Gastrocnemius medialis (tissue), 4 donors: Measurements from ENCODE around the gene GPATCH1. TPM values are rescaled to one million over a fixed set of nuclear protein-coding genes. Genes with fewer than 3 reads are reported as not detected.
A peak's percentile ranks its signal among the peaks of the same experiment; 100 is the strongest.

Experiments used
- ATAC-seq, 2 donors: fragments of 150-250 bp; one replicate each; pipeline ENCODE4 v1.9.1; 2016
- DNase-seq, 2 donors: peaks; one replicate each; pipeline ENCODE4 v3.0.0-alpha.2; 2019
- H3K27ac ChIP-seq, 4 donors: fragments of 200-600 bp; sonication (generic); 1 replicate in 1 of 4; 2 replicates in 3 of 4; pipeline ENCODE4 v1.5.1; 2016 to 2018; ENCODE audit warnings: mild to moderate bottlenecking in 2 of 4, moderate library complexity in 1 of 4
- H3K27me3 ChIP-seq, 3 donors: fragments of 200-600 bp; sonication (generic) in 2 of 3; 1 replicate in 1 of 3; 2 replicates in 2 of 3; pipeline versions ENCODE4 v1.5.1 to v1.6.0; 2016 to 2019; ENCODE audit warnings: mild to moderate bottlenecking in 1 of 3, moderate library complexity in 1 of 3
- H3K36me3 ChIP-seq, 2 donors: fragments of 200-600 bp; sonication (generic) in 1 of 2; one replicate each; pipeline ENCODE4 v1.5.1; 2017 to 2018
- H3K4me1 ChIP-seq, 2 donors: fragments of 200-600 bp; sonication (generic) in 1 of 2; one replicate each; pipeline ENCODE4 v1.5.1; 2016 to 2017; ENCODE audit warnings: mild to moderate bottlenecking in 2 of 2
- H3K4me3 ChIP-seq, 4 donors: fragments of 200-600 bp; sonication (generic) in 3 of 4; 1 replicate in 1 of 4; 2 replicates in 3 of 4; pipeline ENCODE4 v1.5.1; 2016 to 2019; ENCODE audit warnings: mild to moderate bottlenecking in 2 of 4
- H3K9me3 ChIP-seq, 3 donors: fragments of 200-600 bp; sonication (generic) in 2 of 3; 1 replicate in 1 of 3; 2 replicates in 2 of 3; pipeline ENCODE4 v1.5.1; 2016 to 2019
- CTCF ChIP-seq, 5 experiments: fragments of 450-650 bp in 3 of 5; fragments of 200-600 bp in 2 of 5; sonication (generic) in 2 of 5; IDR thresholded peaks in 4 of 5; conservative IDR thresholded peaks in 1 of 5; 1 replicate in 4 of 5; 2 replicates in 1 of 5; pipeline ENCODE4 v1.5.1; 2016 to 2019; ENCODE audit warnings: antibody characterized with exemption in 5 of 5, mild to moderate bottlenecking in 3 of 5, moderate library complexity in 3 of 5
- POLR2A ChIP-seq, 2 donors: fragments of 450-650 bp; IDR thresholded peaks; one replicate each; pipeline ENCODE4 v1.6.1; 2017; ENCODE audit warnings: antibody characterized with exemption in 2 of 2, mild to moderate bottlenecking in 2 of 2, moderate library complexity in 2 of 2
- in situ Hi-C, 4 donors: fragments of 200-750 bp; cut with MboI; loops; one replicate each; pipeline versions ENCODE4 v1.15.0 to v1.8.0; 2017; ENCODE audit warnings: low sequenced_read_pairs in 4 of 4
- intact Hi-C: fragments of 100-400 bp; cut with DNase I; formaldehyde crosslinking; loops from one replicate; pipeline ENCODE4 v1.15.1; 2023; ENCODE audit warnings: low total_unique reads
- total RNA-seq, 4 donors: library from RNA; depleted of rRNA; stranded (reverse); fragments of >200 nt; gene quantifications; one replicate each; pipeline versions ENCODE4 v1.1.0 to v1.2.3, GENCODE V29; 2016

Gene GPATCH1
- total RNA-seq, 4 donors from 2014 or later: 2.2 to 5.3 (median 4.6) TPM

GRCh38 chr19:33089010-33089409 is 8.0 kb downstream of the GPATCH1 start:
- DNase-seq (no peak), ATAC-seq (no peak)
- H3K4me1 ChIP-seq: peaks cover 8 to 16% of the 10 kb centered on the region in 2 donors
- H3K36me3 ChIP-seq: peaks cover 0 to 56% of the 10 kb centered on the region in 2 donors
- in situ Hi-C loops: no loop called here
- TF ChIP-seq POLR2A (IDR thresholded peaks at IDR 0.05): no peak
- no peak for TF ChIP-seq CTCF (IDR thresholded peaks at IDR 0.05 in 4 of 5, conservative IDR thresholded peaks at IDR 0.05 in 1 of 5)
- H3K27me3 ChIP-seq: no peaks in the 10 kb centered on the region
- no peak overlapping the region for H3K27ac ChIP-seq
- no peaks in the 10 kb centered on the region for H3K9me3 ChIP-seq
- intact Hi-C loops: no loop called here
- H3K4me3 ChIP-seq: no peak overlapping the region

GRCh38 chr19:33090179-33090578 is 9.2 kb downstream of the GPATCH1 start:
- intact Hi-C loops: no loop called here
- Histone ChIP-seq H3K4me1 (peaks cover 12 to 23% of the 10 kb centered on the region in 2 donors), H3K36me3 (peaks cover 0 to 65% of the 10 kb centered on the region in 2 donors), H3K9me3 (no peaks in the 10 kb centered on the region), H3K27ac (no peak overlapping the region), H3K27me3 (no peaks in the 10 kb centered on the region), H3K4me3 (no peak overlapping the region)
- in situ Hi-C loops: no loop called here
- DNase-seq (no peak), ATAC-seq (no peak)
- TF ChIP-seq POLR2A (IDR thresholded peaks at IDR 0.05): no peak
- TF ChIP-seq CTCF (IDR thresholded peaks at IDR 0.05 in 4 of 5, conservative IDR thresholded peaks at IDR 0.05 in 1 of 5): no peak

GRCh38 chr19:33093420-33094210 is 12.6 kb downstream of the GPATCH1 start:
- H3K36me3 ChIP-seq: peaks cover 0 to 86% of the 10 kb centered on the region in 2 donors
- DNase-seq (no peak), ATAC-seq (no peak)
- H3K9me3 ChIP-seq: no peaks in the 10 kb centered on the region
- in situ Hi-C loops (no loop called here), intact Hi-C loops (no loop called here)
- peak overlapping the region in 2 of 4 donors; percentile 61 to 68 for H3K27ac ChIP-seq
- H3K4me1 ChIP-seq: peaks cover 4 to 16% of the 10 kb centered on the region in 2 donors
- H3K27me3 ChIP-seq: no peaks in the 10 kb centered on the region
- no peak overlapping the region for H3K4me3 ChIP-seq
- TF ChIP-seq CTCF (IDR thresholded peaks at IDR 0.05 in 4 of 5, conservative IDR thresholded peaks at IDR 0.05 in 1 of 5): no peak
- TF ChIP-seq POLR2A (IDR thresholded peaks at IDR 0.05): no peak

GRCh38 chr19:33094436-33095067 is 13.6 kb downstream of the GPATCH1 start:
- Histone ChIP-seq H3K9me3 (no peaks in the 10 kb centered on the region), H3K4me1 (peaks cover 4 to 16% of the 10 kb centered on the region in 2 donors), H3K27me3 (no peaks in the 10 kb centered on the region), H3K27ac (peak overlapping the region in 3 of 4 donors; percentile 28 to 68 (median 61)), H3K4me3 (no peak overlapping the region), H3K36me3 (peaks cover 0 to 85% of the 10 kb centered on the region in 2 donors)
- TF ChIP-seq POLR2A (IDR thresholded peaks at IDR 0.05): no peak
- TF ChIP-seq CTCF (IDR thresholded peaks at IDR 0.05 in 4 of 5, conservative IDR thresholded peaks at IDR 0.05 in 1 of 5): no peak
- no peak for DNase-seq
- ATAC-seq: peak; percentile 76 to 81
- intact Hi-C loops (no loop called here), in situ Hi-C loops (no loop called here)
